H9 (cell line): ENCODE data around the gene DLG5. TPM values are rescaled to one million over a fixed set of nuclear protein-coding genes. Genes with fewer than 3 reads are reported as not detected.

Source experiments
- DNase-seq: peaks from one replicate; pipeline ENCODE4 v3.0.0-alpha.2; 2017
- H2AFZ ChIP-seq: one replicate; pipeline ENCODE4 v1.6.1; 2013; ENCODE audit warnings: mild to moderate bottlenecking, low read length, control low read depth, moderate library complexity
- H2AK5ac ChIP-seq: 2 replicates; pipeline ENCODE4 v1.6.1; 2013; ENCODE audit warnings: low read length, control low read depth, mixed read lengths; ENCODE audit not compliant: insufficient read length
- H2BK120ac ChIP-seq: one replicate; pipeline ENCODE4 v1.6.1; 2013; ENCODE audit warnings: low read depth, mild to moderate bottlenecking, low read length, control low read depth, inconsistent platforms; ENCODE audit not compliant: poor library complexity, severe bottlenecking
- H2BK12ac ChIP-seq: 2 replicates; pipeline ENCODE4 v1.6.1; 2013; ENCODE audit warnings: low read length, control low read depth, mixed read lengths, low read depth; ENCODE audit not compliant: insufficient read length
- H2BK15ac ChIP-seq: 2 replicates; pipeline ENCODE4 v1.6.1; 2013; ENCODE audit warnings: low read depth, low read length, control low read depth
- H2BK20ac ChIP-seq: one replicate; pipeline ENCODE4 v1.6.1; 2013; ENCODE audit warnings: low read depth, mild to moderate bottlenecking, low read length, control low read depth, inconsistent platforms; ENCODE audit not compliant: poor library complexity, severe bottlenecking
- H2BK5ac ChIP-seq: 2 replicates; pipeline ENCODE4 v1.6.1; 2013; ENCODE audit warnings: low read length, control low read depth, mixed read lengths; ENCODE audit not compliant: insufficient read length
- H3K14ac ChIP-seq: 2 replicates; pipeline ENCODE4 v1.6.1; 2013; ENCODE audit warnings: low read length, control low read depth; ENCODE audit not compliant: insufficient read depth
- H3K18ac ChIP-seq: 2 replicates; pipeline ENCODE4 v1.6.1; 2013; ENCODE audit warnings: low read depth, mild to moderate bottlenecking, mixed read lengths, low read length, control low read depth; ENCODE audit not compliant: insufficient read length
- H3K23ac ChIP-seq: 2 replicates; pipeline ENCODE4 v1.6.1; 2013; ENCODE audit warnings: low read length, control low read depth, mixed read lengths, low read depth; ENCODE audit not compliant: insufficient read length
- H3K23me2 ChIP-seq: 2 replicates; pipeline ENCODE4 v1.6.1; 2013; ENCODE audit warnings: low read depth, mild to moderate bottlenecking, mixed read lengths, low read length, control low read depth; ENCODE audit not compliant: insufficient read length, poor library complexity, severe bottlenecking
- H3K27ac ChIP-seq: 2 replicates; pipeline ENCODE4 v1.5.1; 2013; ENCODE audit warnings: low read length, control low read depth, mixed read lengths, low read depth; ENCODE audit not compliant: insufficient read length
- H3K27me3 ChIP-seq: 2 replicates; pipeline ENCODE4 v1.6.1; 2013; ENCODE audit warnings: low read length, control low read depth, inconsistent platforms; ENCODE audit not compliant: insufficient read depth
- H3K4ac ChIP-seq: 2 replicates; pipeline ENCODE4 v1.6.1; 2013; ENCODE audit warnings: low read depth, mild to moderate bottlenecking, control low read depth, inconsistent platforms, low read length, moderate library complexity
- H3K4me1 ChIP-seq: 2 replicates; pipeline ENCODE4 v1.6.1; 2013; ENCODE audit warnings: low read length, control low read depth, inconsistent platforms; ENCODE audit not compliant: insufficient read depth
- H3K4me2 ChIP-seq: 2 replicates; pipeline ENCODE4 v1.6.1; 2013; ENCODE audit warnings: low read length, control low read depth, mixed read lengths; ENCODE audit not compliant: insufficient read length, insufficient read depth
- H3K56ac ChIP-seq: 2 replicates; pipeline ENCODE4 v1.6.1; 2013; ENCODE audit warnings: low read depth, mild to moderate bottlenecking, mixed read lengths, low read length, control low read depth; ENCODE audit not compliant: insufficient read length
- H3K79me1 ChIP-seq: 2 replicates; pipeline ENCODE4 v1.6.1; 2013; ENCODE audit warnings: low read depth, mild to moderate bottlenecking, moderate library complexity, low read length, control low read depth, inconsistent platforms; ENCODE audit not compliant: insufficient read depth, poor library complexity, severe bottlenecking
- H3K79me2 ChIP-seq: 2 replicates; pipeline ENCODE4 v1.6.1; 2013; ENCODE audit warnings: low read length, control low read depth, inconsistent platforms; ENCODE audit not compliant: insufficient read depth
- H3K9ac ChIP-seq: 2 replicates; pipeline ENCODE4 v1.6.1; 2013; ENCODE audit warnings: low read length, control low read depth, mixed read lengths; ENCODE audit not compliant: insufficient read length; ENCODE audit errors: extremely low read depth
- H3K9me3 ChIP-seq: one replicate; pipeline ENCODE4 v1.6.1; 2013; ENCODE audit warnings: low read depth, low read length, inconsistent platforms; ENCODE audit not compliant: control insufficient read depth
- H3T11ph ChIP-seq: one replicate; pipeline ENCODE4 v1.6.1; 2013; ENCODE audit warnings: mild to moderate bottlenecking, low read length, control low read depth, inconsistent platforms
- H4K20me1 ChIP-seq: one replicate; pipeline ENCODE4 v1.6.1; 2013; ENCODE audit not compliant: control insufficient read depth, insufficient read length, insufficient read depth
- H4K5ac ChIP-seq: 2 replicates; pipeline ENCODE4 v1.6.1; 2013; ENCODE audit warnings: low read depth, mild to moderate bottlenecking, mixed read lengths, low read length, control low read depth; ENCODE audit not compliant: insufficient read length
- H4K8ac ChIP-seq: replicated peaks from 2 replicates; pipeline ENCODE4 v1.6.1; 2013; ENCODE audit warnings: low read length, control low read depth, mixed read lengths, low read depth; ENCODE audit not compliant: insufficient read length
- H4K91ac ChIP-seq: 2 replicates; pipeline ENCODE4 v1.6.1; 2013; ENCODE audit warnings: low read depth, mild to moderate bottlenecking, moderate library complexity, mixed read lengths, low read length, control low read depth; ENCODE audit not compliant: insufficient read length
- H3K27ac Mint-ChIP-seq, 3 experiments: 2 replicates in 2 of 3; 3 replicates in 1 of 3; pipeline ENCODE4 v1.8.0; 2020 to 2021; ENCODE audit warnings: mixed read lengths in 3 of 3, mild to moderate bottlenecking in 1 of 3, moderate library complexity in 1 of 3
- H3K27me3 Mint-ChIP-seq: 2 replicates; pipeline ENCODE4 v1.8.0; 2021; ENCODE audit warnings: low read depth, mild to moderate bottlenecking, moderate library complexity, mixed read lengths
- H3K36me3 Mint-ChIP-seq, 3 experiments: 2 replicates in 2 of 3; 3 replicates in 1 of 3; pipeline ENCODE4 v1.8.0; 2020 to 2021; ENCODE audit warnings: low read depth in 3 of 3, mixed read lengths in 3 of 3; ENCODE audit not compliant: insufficient read depth in 1 of 3
- H3K4me1 Mint-ChIP-seq, 2 experiments: 2 replicates each; pipeline ENCODE4 v1.8.0; 2020; ENCODE audit warnings: mixed read lengths in 2 of 2
- H3K4me3 Mint-ChIP-seq, 2 experiments: 2 replicates in 1 of 2; 3 replicates in 1 of 2; pipeline ENCODE4 v1.8.0; 2020 to 2021; ENCODE audit warnings: mild to moderate bottlenecking in 2 of 2, mixed read lengths in 2 of 2, moderate library complexity in 1 of 2
- H3K9me3 Mint-ChIP-seq, 2 experiments: 2 replicates in 1 of 2; 3 replicates in 1 of 2; pipeline ENCODE4 v1.8.0; 2020; ENCODE audit warnings: mild to moderate bottlenecking in 2 of 2, mixed read lengths in 2 of 2, moderate library complexity in 1 of 2
- CTCF ChIP-seq: fragments of 200-600 bp; sonication (generic); conservative IDR thresholded peaks from 3 replicates; pipeline ENCODE4 v1.8.0; 2021; ENCODE audit warnings: antibody characterized with exemption, mild to moderate bottlenecking
- WGBS: extraction: QIAGEN DNeasy Blood & Tissue Kit; methylation state at CpG from one replicate; pipeline ENCODE4 v1.1.7; 2013; ENCODE audit warnings: missing lambda C conversion rate, low lambda C conversion rate, mixed read lengths; ENCODE audit not compliant: insufficient read length; ENCODE audit errors: extremely low coverage; 5-methylcytosine and 5-hydroxymethylcytosine counted together
- total RNA-seq: library from RNA; stranded (reverse); gene quantifications from 2 replicates; pipeline ENCODE4 v1.2.1, GENCODE V29; 2021

Gene DLG5
- total RNA-seq, 1 experiment from 2014 or later, result 67.4 TPM

- TF ChIP-seq CTCF, result no peak
- WGBS, result no CpG with 5 or more reads among the region's 6 CpGs
- Histone ChIP-seq H3K9me3 (no peaks in the 10 kb centered on the region), H2BK20ac (no peak overlapping the region), H4K5ac (no peak overlapping the region), H3K4me1 (no peaks in the 10 kb centered on the region; the same call in 1 of the 2 replicates), H3K18ac (no peak overlapping the region), H4K91ac (no peak overlapping the region), H3K79me2 (no peaks in the 10 kb centered on the region; the same call in 1 of the 2 replicates), H3K14ac (no peak overlapping the region), H2BK5ac (no peak overlapping the region), H3K23ac (no peak overlapping the region), H3K23me2 (no peaks in the 10 kb centered on the region), H3K27ac (no peak overlapping the region), H3T11ph (no peak overlapping the region), H2AK5ac (no peak overlapping the region), H3K4me2 (no peak overlapping the region), H3K4ac (no peak overlapping the region), H2BK120ac (no peak overlapping the region), H2BK15ac (no peak overlapping the region), H4K20me1 (no peaks in the 10 kb centered on the region), H2AFZ (no peak overlapping the region), H4K8ac (no peak overlapping the region), H3K56ac (no peak overlapping the region), H2BK12ac (no peak overlapping the region), H3K27me3 (no peaks in the 10 kb centered on the region), H3K79me1 (no peaks in the 10 kb centered on the region), H3K9ac (no peak overlapping the region)
- H3K4me1 Mint-ChIP-seq, result peaks cover 27 to 38% of the 10 kb centered on the region in 2 experiments
- peak overlapping the region; percentile 20 to 83 (median 33); a peak in 2 of 7 replicates for H3K27ac Mint-ChIP-seq
- H3K27me3 Mint-ChIP-seq, result no peaks in the 10 kb centered on the region
- peaks cover 4 to 40% (median 18%) of the 10 kb centered on the region in 3 experiments for H3K36me3 Mint-ChIP-seq
- H3K9me3 Mint-ChIP-seq, result no peaks in the 10 kb centered on the region
- H3K4me3 Mint-ChIP-seq, result no peak overlapping the region
- DNase-seq, result no peak
These were observed 65.2 kb downstream of the DLG5 start for GRCh38 chr10:77861366-77861765.
